ENCODE results near the gene DLGAP1. TPM values are rescaled to one million over a fixed set of nuclear protein-coding genes. Genes with fewer than 3 reads are reported as not detected.

Gene DLGAP1
- total and polyA plus RNA-seq, 10 donors, result 0.11 to 6.0 (median 2.1) TPM

- Histone ChIP-seq H3K27me3 (replicated peaks in 1 of 7) (peaks cover 0 to 4% (median 0%) of the 10 kb centered on the region in 7 donors), H3K27ac (no peak overlapping the region), H3K4me3 (no peak overlapping the region), H3K36me3 (no peaks in the 10 kb centered on the region), H3K9me3 (peaks cover 0 to 4% (median 0%) of the 10 kb centered on the region in 8 donors), H3K4me1 (no peaks in the 10 kb centered on the region)
- no peak for DNase-seq
- 35 to 47% (median 40%) methylated on average over 15 of the region's 15 CpGs for WGBS, 5 donors
- intact Hi-C loops (cut with DNase I; ENCODE audit: low total_unique reads), result no loop called here
- TF ChIP-seq POLR2A (IDR thresholded peaks at IDR 0.05) (no peak), POLR2AphosphoS5 (IDR thresholded peaks at IDR 0.05) (no peak), CTCF (IDR thresholded peaks at IDR 0.05 in 8 of 11, conservative IDR thresholded peaks at IDR 0.05 in 3 of 11) (no peak)
Observed at GRCh38 chr18:4352746-4353551, 102.2 kb downstream of the DLGAP1 start.

GRCh38 chr18:4351005-4351404, 104.1 kb downstream of the DLGAP1 start:
- TF ChIP-seq POLR2AphosphoS5 (IDR thresholded peaks at IDR 0.05), result no peak
- TF ChIP-seq POLR2A (IDR thresholded peaks at IDR 0.05), result no peak
- no peak for TF ChIP-seq CTCF (IDR thresholded peaks at IDR 0.05 in 8 of 11, conservative IDR thresholded peaks at IDR 0.05 in 3 of 11)
- DNase-seq, result no peak
- 80 to 92% (median 85%) methylated on average over 2 of the region's 2 CpGs for WGBS, 5 donors
- Histone ChIP-seq H3K4me1 (no peaks in the 10 kb centered on the region), H3K4me3 (no peak overlapping the region), H3K27me3 (replicated peaks in 1 of 7) (peaks cover 0 to 4% (median 0%) of the 10 kb centered on the region in 7 donors), H3K9me3 (peaks cover 0 to 3% (median 0%) of the 10 kb centered on the region in 8 donors), H3K27ac (no peak overlapping the region), H3K36me3 (no peaks in the 10 kb centered on the region)
- intact Hi-C loops (cut with DNase I; ENCODE audit: low total_unique reads), result no loop called here

GRCh38 chr18:4335386-4335785, 119.7 kb downstream of the DLGAP1 start:
- no peak for DNase-seq
- H3K4me1 ChIP-seq, result no peaks in the 10 kb centered on the region
- 63 to 77% (median 67%) methylated on average over 1 of the region's 1 CpG for WGBS, 5 donors
- no peak overlapping the region for H3K27ac ChIP-seq
- no peak for TF ChIP-seq CTCF (IDR thresholded peaks at IDR 0.05 in 8 of 11, conservative IDR thresholded peaks at IDR 0.05 in 3 of 11)
- TF ChIP-seq POLR2A (IDR thresholded peaks at IDR 0.05), result no peak
- TF ChIP-seq POLR2AphosphoS5 (IDR thresholded peaks at IDR 0.05), result no peak
- no peak overlapping the region for H3K4me3 ChIP-seq
- H3K9me3 ChIP-seq, result no peaks in the 10 kb centered on the region
- H3K36me3 ChIP-seq, result no peaks in the 10 kb centered on the region
- H3K27me3 ChIP-seq (replicated peaks in 1 of 7), result no peaks in the 10 kb centered on the region
- intact Hi-C loops (cut with DNase I; ENCODE audit: low total_unique reads), result no loop called here

- no peaks in the 10 kb centered on the region for H3K27me3 ChIP-seq (replicated peaks in 1 of 7)
- no peak for DNase-seq
- WGBS, 5 donors, result 82 to 92% (median 84%) methylated on average over 5 of the region's 5 CpGs
- H3K27ac ChIP-seq, result no peak overlapping the region
- H3K9me3 ChIP-seq, result no peaks in the 10 kb centered on the region
- H3K36me3 ChIP-seq, result no peaks in the 10 kb centered on the region
- TF ChIP-seq CTCF (IDR thresholded peaks at IDR 0.05 in 8 of 11, conservative IDR thresholded peaks at IDR 0.05 in 3 of 11), result no peak
- no peak overlapping the region for H3K4me3 ChIP-seq
- no peaks in the 10 kb centered on the region for H3K4me1 ChIP-seq
- intact Hi-C loops (cut with DNase I; ENCODE audit: low total_unique reads), result no loop called here
Observed at GRCh38 chr18:4333043-4333442, 122.1 kb downstream of the DLGAP1 start.

Data from spleen (tissue), 11 donors.